ENCODE data around the gene EPHA3. TPM values are rescaled to one million over a fixed set of nuclear protein-coding genes. Genes with fewer than 3 reads are reported as not detected.

Gene EPHA3
- total and polyA plus RNA-seq, 2 donors (not counting 3 experiments of a cell fraction or from before 2014, with no cell fraction given) = not detected

GRCh38 chr3:89059211-89059925 lies 48.1 kb upstream of the EPHA3 start:
- ChIA-PET CTCF (no interaction called here), POLR2A (no interaction called here)
- Histone ChIP-seq H3K27ac (ENCODE audit: insufficient read depth, low read depth, low read length) (no peak overlapping the region), H3K36me3 (ENCODE audit: control insufficient read depth in 2 of 2, extremely low read depth in 1 of 2, insufficient read depth in 2 of 2, low read length in 2 of 2) (no peaks in the 10 kb centered on the region), H3K4me1 (ENCODE audit: control insufficient read depth, extremely low read depth, insufficient read depth, low read length) (no peaks in the 10 kb centered on the region), H3K79me2 (ENCODE audit: control insufficient read depth, insufficient read depth, low read length) (no peaks in the 10 kb centered on the region), H3K9ac (replicated peaks; ENCODE audit: extremely low read depth, insufficient read depth, low read length) (no peak overlapping the region), H4K20me1 (replicated peaks; ENCODE audit: control insufficient read depth, extremely low read depth, insufficient read depth, low read length) (no peaks in the 10 kb centered on the region), H3K27me3 (ENCODE audit: control insufficient read depth in 2 of 2, insufficient read depth in 2 of 2, low read length in 2 of 2) (no peaks in the 10 kb centered on the region), H3K9me3 (replicated peaks; ENCODE audit: control insufficient read depth, insufficient read depth, low read length) (peaks cover 2% of the 10 kb centered on the region), H3K4me3 (replicated peaks in 1 of 3; ENCODE audit: insufficient read depth in 1 of 3, low read depth in 1 of 3, low read length in 3 of 3) (no peak overlapping the region), H3K4me2 (ENCODE audit: insufficient read depth, low read length) (no peak overlapping the region), H2AFZ (ENCODE audit: low read depth, low read length) (no peak overlapping the region), H3K9me1 (replicated peaks; ENCODE audit: control insufficient read depth, extremely low read depth, insufficient read depth, low read length) (no peaks in the 10 kb centered on the region)
- BruUV-seq (replicated peaks) = no TSS peak
- intact Hi-C loops (cut with micrococcal nuclease) (no loop called here), dilution Hi-C loops (cut with MboI; ENCODE audit: extremely low pct_ligation_motif_present, low sequenced_read_pairs) (no loop called here)
- DNase-seq (ENCODE audit: low read depth, low spot score) (no peak), FAIRE-seq (no peak)
- no peak for TF ChIP-seq FOS (IDR thresholded peaks at IDR 0.05; ENCODE audit: borderline replicate concordance, insufficient read depth, low read length)
- TF ChIP-seq MAX (IDR thresholded peaks at IDR 0.05; ENCODE audit: insufficient read depth, insufficient read length) = no peak

- Histone ChIP-seq H3K79me2 (ENCODE audit: control insufficient read depth, insufficient read depth, low read length) (no peaks in the 10 kb centered on the region), H3K9me1 (replicated peaks; ENCODE audit: control insufficient read depth, extremely low read depth, insufficient read depth, low read length) (no peaks in the 10 kb centered on the region), H3K27ac (ENCODE audit: insufficient read depth, low read depth, low read length) (no peak overlapping the region), H3K9me3 (replicated peaks; ENCODE audit: control insufficient read depth, insufficient read depth, low read length) (peaks cover 2% of the 10 kb centered on the region), H3K36me3 (ENCODE audit: control insufficient read depth in 2 of 2, extremely low read depth in 1 of 2, insufficient read depth in 2 of 2, low read length in 2 of 2) (no peaks in the 10 kb centered on the region), H3K27me3 (ENCODE audit: control insufficient read depth in 2 of 2, insufficient read depth in 2 of 2, low read length in 2 of 2) (no peaks in the 10 kb centered on the region), H3K4me2 (ENCODE audit: insufficient read depth, low read length) (no peak overlapping the region), H3K4me1 (ENCODE audit: control insufficient read depth, extremely low read depth, insufficient read depth, low read length) (no peaks in the 10 kb centered on the region), H3K9ac (replicated peaks; ENCODE audit: extremely low read depth, insufficient read depth, low read length) (no peak overlapping the region), H4K20me1 (replicated peaks; ENCODE audit: control insufficient read depth, extremely low read depth, insufficient read depth, low read length) (no peaks in the 10 kb centered on the region), H2AFZ (ENCODE audit: low read depth, low read length) (no peak overlapping the region), H3K4me3 (replicated peaks in 1 of 3; ENCODE audit: insufficient read depth in 1 of 3, low read depth in 1 of 3, low read length in 3 of 3) (no peak overlapping the region)
- no TSS peak for BruUV-seq (replicated peaks)
- CTCF ChIA-PET = no interaction called here
- no peak for TF ChIP-seq POLR2AphosphoS5 (IDR thresholded peaks at IDR 0.05; ENCODE audit: insufficient read depth, low read depth, low read length)
- TF ChIP-seq JUN (IDR thresholded peaks at IDR 0.05; ENCODE audit: borderline replicate concordance, insufficient read depth, insufficient read length, low read depth) = no peak
- no peak for TF ChIP-seq CTCF (IDR thresholded peaks at IDR 0.05; ENCODE audit: extremely low read depth in 1 of 2, insufficient read depth in 1 of 2, low read depth in 1 of 2, low read length in 2 of 2)
- no peak for TF ChIP-seq MAX (IDR thresholded peaks at IDR 0.05; ENCODE audit: insufficient read depth, insufficient read length)
- no peak for TF ChIP-seq EZH2 (IDR thresholded peaks at IDR 0.05; ENCODE audit: borderline replicate concordance, low read depth, low read length, severe bottlenecking)
- no peak for TF ChIP-seq GATA2 (IDR thresholded peaks at IDR 0.05; ENCODE audit: insufficient read depth, insufficient read length, low read depth, low read length)
- no peak for TF ChIP-seq MYC (IDR thresholded peaks at IDR 0.05; ENCODE audit: low read depth, low read length)
- no peak for TF ChIP-seq POLR2A (IDR thresholded peaks at IDR 0.05; ENCODE audit: low read depth, low read length)
- no peak for TF ChIP-seq FOS (IDR thresholded peaks at IDR 0.05; ENCODE audit: borderline replicate concordance, insufficient read depth, low read length)
- dilution Hi-C loops (cut with MboI; ENCODE audit: extremely low pct_ligation_motif_present, low sequenced_read_pairs) = no loop called here
- FAIRE-seq = no peak
- intact Hi-C loops (cut with micrococcal nuclease) = no loop called here
- POLR2A ChIA-PET = no interaction called here
- no peak for DNase-seq (ENCODE audit: low read depth, low spot score)
Measured at GRCh38 chr3:89061259-89061658, 46.2 kb upstream of the EPHA3 start.
